Measurements from ENCODE around the gene ZNF768.
"Not testable (repeated sequence)": the region's sequence is repeated elsewhere in the genome, so short reads cannot be mapped to it uniquely, and the experiment has no call there.

ZNF768 gene

GRCh38 chr16:30539000-30539964 is 12.9 kb upstream of the ZNF768 start:
- TF ChIP-seq CTCF (IDR thresholded peaks at IDR 0.05; ENCODE audit: low read depth, low read length, poor library complexity, severe bottlenecking) = no peak
- no peak for TF ChIP-seq EZH2phosphoT487 (IDR thresholded peaks at IDR 0.05; ENCODE audit: borderline replicate concordance, low read length)
- Histone ChIP-seq H3K4me1 (ENCODE audit: control insufficient read depth, low read length) (peaks cover 28% of the 10 kb centered on the region), H3K79me2 (ENCODE audit: control insufficient read depth, low read length) (peaks cover 27% of the 10 kb centered on the region), H3K9me3 (ENCODE audit: control insufficient read depth, insufficient read depth, low read length) (no peaks in the 10 kb centered on the region), H3F3A (ENCODE audit: control insufficient read depth, insufficient read depth) (0 out of 2 replicates have a peak, but pooled peaks cover 2% of the 10 kb centered on the region), H3K27me3 (ENCODE audit: control insufficient read depth, low read length) (no peaks in the 10 kb centered on the region), H3K9me2 (replicated peaks; ENCODE audit: control insufficient read depth, low read length) (no peaks in the 10 kb centered on the region), H4K20me1 (ENCODE audit: control insufficient read depth, insufficient read depth, low read depth, low read length) (no peaks in the 10 kb centered on the region), H3K36me3 (ENCODE audit: control insufficient read depth, low read length) (peaks cover 7% of the 10 kb centered on the region), H3K4me3 (ENCODE audit: low read length) (no peak overlapping the region), H3K27ac (ENCODE audit: low read depth, low read length) (no peak overlapping the region), H3K4me2 (ENCODE audit: low read length) (no peak overlapping the region)

- H4K20me1 ChIP-seq (ENCODE audit: control insufficient read depth, insufficient read depth, low read depth, low read length); H3F3A ChIP-seq (ENCODE audit: control insufficient read depth, insufficient read depth); H3K27me3 ChIP-seq (ENCODE audit: control insufficient read depth, low read length); H3K9me2 ChIP-seq (replicated peaks; ENCODE audit: control insufficient read depth, low read length); H3K9me3 ChIP-seq (ENCODE audit: control insufficient read depth, insufficient read depth, low read length): not testable (repeated sequence)
- Histone ChIP-seq H3K27ac (ENCODE audit: low read depth, low read length) (peak overlapping the region; percentile 85; the same call in 1 of the 2 replicates), H3K79me2 (ENCODE audit: control insufficient read depth, low read length) (peaks cover 45% of the 10 kb centered on the region), H3K4me1 (ENCODE audit: control insufficient read depth, low read length) (peaks cover 34% of the 10 kb centered on the region), H3K36me3 (ENCODE audit: control insufficient read depth, low read length) (peaks cover 22% of the 10 kb centered on the region), H3K4me2 (ENCODE audit: low read length) (peak overlapping the region; percentile 94), H3K4me3 (ENCODE audit: low read length) (peak overlapping the region; percentile 93)
Observed at GRCh38 chr16:30536391-30537024, 10.1 kb upstream of the ZNF768 start.

- H3K27me3 ChIP-seq (ENCODE audit: control insufficient read depth, low read length) = no peaks in the 10 kb centered on the region
- peak overlapping the region; percentile 85 for H3K27ac ChIP-seq (ENCODE audit: low read depth, low read length)
- H4K20me1 ChIP-seq (ENCODE audit: control insufficient read depth, insufficient read depth, low read depth, low read length) = no peaks in the 10 kb centered on the region
Observed at GRCh38 chr16:30535777-30536190, 9.4 kb upstream of the ZNF768 start.

More at GRCh38 chr16:30535777-30536190, 9.4 kb upstream of the ZNF768 start:
- Histone ChIP-seq H3K4me1 (ENCODE audit: control insufficient read depth, low read length) (peaks cover 34% of the 10 kb centered on the region), H3K36me3 (ENCODE audit: control insufficient read depth, low read length) (peaks cover 29% of the 10 kb centered on the region), H3K9me3 (ENCODE audit: control insufficient read depth, insufficient read depth, low read length) (no peaks in the 10 kb centered on the region), H3K79me2 (ENCODE audit: control insufficient read depth, low read length) (peaks cover 45% of the 10 kb centered on the region), H3K4me3 (ENCODE audit: low read length) (peak overlapping the region; percentile 93), H3F3A (ENCODE audit: control insufficient read depth, insufficient read depth) (0 out of 2 replicates have a peak, but pooled peaks cover 2% of the 10 kb centered on the region), H3K4me2 (ENCODE audit: low read length) (peak overlapping the region; percentile 94), H3K9me2 (replicated peaks; ENCODE audit: control insufficient read depth, low read length) (no peaks in the 10 kb centered on the region)
- TF ChIP-seq CTCF (IDR thresholded peaks at IDR 0.05; ENCODE audit: low read depth, low read length, poor library complexity, severe bottlenecking) (peak; percentile 68), EZH2phosphoT487 (IDR thresholded peaks at IDR 0.05; ENCODE audit: borderline replicate concordance, low read length) (no peak)
